GM23248 (cell line): Measurements from ENCODE around the gene CABCOCO1.

Source experiments
- EZH2 ChIP-seq: fragments of 200-600 bp; sonication (generic); IDR thresholded peaks from 2 replicates; pipeline ENCODE4 v1.6.1; 2018; ENCODE audit warnings: antibody characterized with exemption, mild to moderate bottlenecking; ENCODE audit not compliant: insufficient read depth, poor library complexity, severe bottlenecking
- EZH2phosphoT487 ChIP-seq: fragments of 200-600 bp; sonication (generic); IDR thresholded peaks from 2 replicates; pipeline ENCODE4 v1.6.1; 2018; ENCODE audit warnings: antibody characterized with exemption, moderate library complexity, mild to moderate bottlenecking, low read depth; ENCODE audit not compliant: insufficient read depth

DNA sequence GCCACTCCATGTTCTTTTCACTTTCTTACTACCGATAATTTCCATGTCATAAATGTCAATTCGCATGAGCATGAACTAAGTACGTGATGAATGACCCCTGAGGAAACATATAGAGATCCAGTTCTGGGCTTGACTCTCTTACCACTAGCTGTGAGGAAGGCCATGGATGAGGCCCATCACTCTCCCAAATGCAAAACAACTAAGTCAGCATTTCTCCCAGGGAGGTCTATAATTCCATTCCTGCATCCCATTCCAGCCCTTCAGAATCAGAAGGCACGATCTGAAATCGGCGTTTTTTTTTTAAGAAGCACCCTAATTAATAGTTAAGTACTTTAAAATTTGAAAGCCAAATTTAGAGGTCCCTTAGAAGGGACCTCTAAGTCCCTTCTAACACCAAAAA, 116.5 kb downstream of the CABCOCO1 start:
- TF ChIP-seq EZH2, result no peak
- TF ChIP-seq EZH2phosphoT487, result no peak
